ENCODE results near the gene GJD2.

DNA sequence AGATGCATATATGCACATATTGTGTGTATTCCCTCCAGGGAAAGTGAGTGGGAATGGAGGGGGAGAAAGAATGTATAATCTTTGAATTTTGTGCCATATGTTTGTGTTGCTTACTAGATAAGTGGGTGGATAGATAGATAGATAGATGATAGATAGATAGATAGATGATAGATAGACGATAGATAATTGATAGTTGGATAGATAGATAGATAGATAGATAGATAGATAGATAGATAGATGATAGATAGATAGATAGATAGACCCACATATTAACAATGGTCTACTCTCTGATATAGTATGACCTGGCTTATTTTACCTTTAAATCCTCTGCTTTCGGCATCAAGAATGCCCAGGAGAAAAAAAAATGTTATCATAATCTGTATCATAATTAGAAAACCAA, 21.2 kb downstream of the GJD2 start:
- TF ChIP-seq YY1 (IDR thresholded peaks at IDR 0.05; ENCODE audit: insufficient read depth, insufficient read length): no peak
- TF ChIP-seq ZNF274 (IDR thresholded peaks at IDR 0.05; ENCODE audit: low read depth, low read length): no peak

Data from NT2/D1 (cell line).